Calu3 (cell line): ENCODE measurements around the gene ACTR6. TPM values are rescaled to one million over a fixed set of nuclear protein-coding genes. Genes with fewer than 3 reads are reported as not detected.

Experiments used
- BruUV-seq: library from RNA; stranded (reverse); fragments of 400-500 nt; replicated peaks from 2 replicates; lab custom pipeline; 2021; lab: Mats Ljungman, UMichigan
- CTCF ChIA-PET: fragments of 300-600 bp; sonication (Branson Sonifier 250); formaldehyde crosslinking; loops from one replicate; lab custom pipeline; 2022; ENCODE audit warnings: antibody characterized with exemption; lab: Charles Lee
- DNase-seq: peaks from one replicate; pipeline ENCODE4 v3.0.0; 2022
- H3K27ac Mint-ChIP-seq: one replicate; pipeline ENCODE4 v1.8.0; 2022; ENCODE audit warnings: mixed read lengths; ENCODE audit not compliant: unreplicated experiment
- H3K27me3 Mint-ChIP-seq: one replicate; pipeline ENCODE4 v1.8.0; 2022; ENCODE audit warnings: mixed read lengths; ENCODE audit not compliant: unreplicated experiment
- H3K36me3 Mint-ChIP-seq: one replicate; pipeline ENCODE4 v1.8.0; 2022; ENCODE audit warnings: mild to moderate bottlenecking, moderate library complexity, mixed read lengths; ENCODE audit not compliant: insufficient read depth, unreplicated experiment
- H3K4me1 Mint-ChIP-seq: one replicate; pipeline ENCODE4 v1.8.0; 2022; ENCODE audit warnings: mild to moderate bottlenecking, low read depth, mixed read lengths; ENCODE audit not compliant: unreplicated experiment
- H3K4me3 Mint-ChIP-seq: one replicate; pipeline ENCODE4 v1.8.0; 2022; ENCODE audit warnings: mild to moderate bottlenecking, low read depth, moderate library complexity, mixed read lengths; ENCODE audit not compliant: unreplicated experiment
- H3K9me3 Mint-ChIP-seq: one replicate; pipeline ENCODE4 v1.8.0; 2022; ENCODE audit warnings: low read depth, mixed read lengths; ENCODE audit not compliant: unreplicated experiment
- intact Hi-C: fragments of 100-400 bp; cut with micrococcal nuclease; formaldehyde crosslinking; loops from one replicate; pipeline ENCODE4 v1.10.0; 2022; ENCODE audit not compliant: unreplicated experiment
- total RNA-seq: library from RNA; stranded (reverse); gene quantifications from 2 replicates; pipeline ENCODE4 v1.2.3, GENCODE V29; 2022
- TF ChIP-seq, protein P1 (sequence below): fragments of 200-600 bp; IDR thresholded peaks from one replicate; pipeline ENCODE4 v1.8.0; 2022; ENCODE audit warnings: antibody characterized with exemption; ENCODE audit not compliant: unreplicated experiment

The ACTR6 gene
- total RNA-seq, 1 experiment from 2014 or later: 35.2 TPM

DNA sequence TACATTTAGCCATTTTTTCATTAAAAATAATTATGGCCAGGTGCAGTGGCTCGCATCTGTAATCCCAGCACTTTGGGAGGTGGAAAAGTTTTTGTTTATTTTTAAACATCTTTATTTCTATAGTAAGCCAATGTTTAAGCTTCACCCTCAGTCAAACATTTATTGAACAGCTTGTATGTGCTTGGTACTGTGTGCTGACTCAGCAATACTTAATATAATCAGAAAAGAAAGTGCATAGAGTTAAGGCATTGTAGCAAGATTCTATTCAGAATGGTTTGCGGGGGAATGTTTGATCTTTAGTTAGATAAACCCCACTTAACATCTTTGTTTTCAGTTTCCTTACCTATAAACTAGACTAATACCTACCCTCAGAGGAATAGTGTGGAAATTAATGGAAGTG is 11.1 kb downstream of the ACTR6 start:
- TF ChIP-seq, protein P1, sequence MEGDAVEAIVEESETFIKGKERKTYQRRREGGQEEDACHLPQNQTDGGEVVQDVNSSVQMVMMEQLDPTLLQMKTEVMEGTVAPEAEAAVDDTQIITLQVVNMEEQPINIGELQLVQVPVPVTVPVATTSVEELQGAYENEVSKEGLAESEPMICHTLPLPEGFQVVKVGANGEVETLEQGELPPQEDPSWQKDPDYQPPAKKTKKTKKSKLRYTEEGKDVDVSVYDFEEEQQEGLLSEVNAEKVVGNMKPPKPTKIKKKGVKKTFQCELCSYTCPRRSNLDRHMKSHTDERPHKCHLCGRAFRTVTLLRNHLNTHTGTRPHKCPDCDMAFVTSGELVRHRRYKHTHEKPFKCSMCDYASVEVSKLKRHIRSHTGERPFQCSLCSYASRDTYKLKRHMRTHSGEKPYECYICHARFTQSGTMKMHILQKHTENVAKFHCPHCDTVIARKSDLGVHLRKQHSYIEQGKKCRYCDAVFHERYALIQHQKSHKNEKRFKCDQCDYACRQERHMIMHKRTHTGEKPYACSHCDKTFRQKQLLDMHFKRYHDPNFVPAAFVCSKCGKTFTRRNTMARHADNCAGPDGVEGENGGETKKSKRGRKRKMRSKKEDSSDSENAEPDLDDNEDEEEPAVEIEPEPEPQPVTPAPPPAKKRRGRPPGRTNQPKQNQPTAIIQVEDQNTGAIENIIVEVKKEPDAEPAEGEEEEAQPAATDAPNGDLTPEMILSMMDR: no peak
- Mint-ChIP-seq H3K4me1 (peaks cover 8% of the 10 kb centered on the region), H3K36me3 (peaks cover 7% of the 10 kb centered on the region), H3K9me3 (no peaks in the 10 kb centered on the region), H3K27me3 (no peaks in the 10 kb centered on the region), H3K4me3 (no peak overlapping the region), H3K27ac (no peak overlapping the region)
- intact Hi-C loops: no loop called here
- DNase-seq: no peak
- CTCF ChIA-PET: interaction anchor here (1.3 kb wide), 1 partner anchor 11 kb away, joined by 3 read pairs; the partner anchor contains the start of gene ACTR6
- no TSS peak for BruUV-seq

DNA sequence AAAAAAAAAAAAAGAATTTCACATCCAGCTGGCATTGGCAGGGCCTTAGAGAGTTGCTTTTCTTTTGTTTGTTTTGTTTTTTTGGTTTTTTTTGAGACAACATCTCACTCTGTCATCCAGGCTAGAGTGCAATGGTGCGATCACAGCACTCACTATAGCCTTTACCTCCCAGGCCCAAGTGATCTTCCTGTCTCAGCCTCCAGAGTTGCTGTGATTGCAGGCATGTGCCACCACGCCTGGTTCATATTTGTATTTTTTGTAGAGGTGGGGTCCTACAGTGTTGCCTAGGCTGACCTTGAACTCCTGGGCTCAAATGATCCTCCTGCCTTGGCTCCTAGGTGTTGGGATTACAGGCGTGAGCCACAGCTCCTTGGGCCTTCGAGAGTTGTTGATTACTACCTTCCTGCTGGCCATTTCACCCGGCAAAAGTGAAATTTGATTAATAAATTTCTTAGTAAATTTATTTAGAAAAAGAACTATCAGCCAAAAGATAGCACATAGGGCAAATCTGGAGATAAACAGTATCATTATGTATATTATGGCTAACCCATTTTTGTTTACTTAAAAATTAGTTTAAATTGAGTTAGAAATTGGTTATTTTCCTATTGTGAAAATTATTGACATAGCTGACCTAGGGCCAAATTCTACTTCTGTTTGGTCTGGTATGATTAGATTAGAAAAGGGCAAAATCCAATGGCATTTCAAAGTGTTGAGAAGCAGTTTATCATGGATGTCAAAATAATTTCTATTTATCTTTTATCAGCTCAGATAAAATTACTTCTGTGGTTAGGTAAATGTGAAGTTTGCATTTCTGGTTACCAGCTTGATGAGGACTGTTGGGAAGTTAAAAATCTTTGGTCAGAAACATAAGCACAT is 12.6 kb downstream of the ACTR6 start:
- Mint-ChIP-seq H3K27me3 (no peaks in the 10 kb centered on the region), H3K4me3 (no peak overlapping the region), H3K27ac (no peak overlapping the region), H3K4me1 (peaks cover 9% of the 10 kb centered on the region), H3K36me3 (peaks cover 5% of the 10 kb centered on the region), H3K9me3 (no peaks in the 10 kb centered on the region)
- intact Hi-C loops: no loop called here
- TF ChIP-seq, protein P1: no peak
- DNase-seq: no peak
- BruUV-seq: no TSS peak
- CTCF ChIA-PET: no interaction called here

DNA sequence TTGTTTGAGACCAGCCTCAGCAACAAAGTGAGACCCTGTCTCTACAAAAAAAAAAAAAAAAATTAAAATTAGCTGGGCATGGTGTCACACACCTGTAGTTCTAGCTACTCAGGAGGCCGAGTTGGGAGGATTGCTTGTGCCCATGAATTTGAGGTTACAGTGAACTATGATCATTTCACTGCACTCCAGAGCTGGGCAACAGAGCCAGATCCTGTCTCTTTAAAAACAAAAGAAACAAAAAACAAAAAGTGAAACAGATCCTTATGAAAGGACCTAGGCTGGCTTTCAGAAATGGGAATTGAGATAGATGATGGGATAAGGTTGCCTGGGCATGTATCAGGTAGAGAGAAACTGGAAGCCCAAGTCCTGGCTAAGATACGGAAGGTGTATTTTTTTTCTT is 13.9 kb downstream of the ACTR6 start:
- CTCF ChIA-PET: no interaction called here
- no peak for DNase-seq
- H3K36me3 Mint-ChIP-seq: no peaks in the 10 kb centered on the region
- TF ChIP-seq, protein P1: no peak
- H3K27ac Mint-ChIP-seq: no peak overlapping the region
- no TSS peak for BruUV-seq
- no peaks in the 10 kb centered on the region for H3K27me3 Mint-ChIP-seq
- intact Hi-C loops: no loop called here
- peaks cover 9% of the 10 kb centered on the region for H3K4me1 Mint-ChIP-seq
- no peak overlapping the region for H3K4me3 Mint-ChIP-seq
- H3K9me3 Mint-ChIP-seq: no peaks in the 10 kb centered on the region

DNA sequence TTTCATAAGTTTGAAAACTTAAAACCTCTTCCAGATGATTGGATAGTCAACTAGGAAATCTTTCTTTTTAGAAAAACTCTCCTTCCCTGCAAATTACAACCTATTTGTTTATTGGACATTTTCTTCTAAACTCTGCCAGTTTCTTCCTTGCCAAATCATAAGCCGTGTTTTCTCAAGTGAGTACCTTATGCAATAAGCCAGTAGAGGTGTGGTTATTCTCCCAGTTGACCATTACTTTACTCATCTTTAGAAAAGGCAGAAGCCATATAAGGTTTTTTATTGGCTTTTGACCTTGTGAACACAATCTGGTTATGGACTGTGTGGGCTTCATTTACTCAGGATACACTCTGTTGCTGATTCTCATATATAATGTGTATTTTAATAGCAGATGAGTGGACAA is 14.6 kb downstream of the ACTR6 start:
- CTCF ChIA-PET: interaction anchor here (0.5 kb wide), 1 partner anchor 365 kb away, joined by 3 read pairs; no protein-coding TSS in a partner anchor
- BruUV-seq: no TSS peak
- intact Hi-C loops: no loop called here

More for the DNA sequence above, 14.6 kb downstream of the ACTR6 start:
- H3K27me3 Mint-ChIP-seq: no peaks in the 10 kb centered on the region
- H3K27ac Mint-ChIP-seq: no peak overlapping the region
- TF ChIP-seq, protein P1: no peak
- DNase-seq: no peak
- no peaks in the 10 kb centered on the region for H3K36me3 Mint-ChIP-seq
- H3K4me3 Mint-ChIP-seq: no peak overlapping the region
- H3K9me3 Mint-ChIP-seq: no peaks in the 10 kb centered on the region
- H3K4me1 Mint-ChIP-seq: peaks cover 9% of the 10 kb centered on the region
